ENCODE results near the gene TBC1D8B.

The TBC1D8B gene

DNA sequence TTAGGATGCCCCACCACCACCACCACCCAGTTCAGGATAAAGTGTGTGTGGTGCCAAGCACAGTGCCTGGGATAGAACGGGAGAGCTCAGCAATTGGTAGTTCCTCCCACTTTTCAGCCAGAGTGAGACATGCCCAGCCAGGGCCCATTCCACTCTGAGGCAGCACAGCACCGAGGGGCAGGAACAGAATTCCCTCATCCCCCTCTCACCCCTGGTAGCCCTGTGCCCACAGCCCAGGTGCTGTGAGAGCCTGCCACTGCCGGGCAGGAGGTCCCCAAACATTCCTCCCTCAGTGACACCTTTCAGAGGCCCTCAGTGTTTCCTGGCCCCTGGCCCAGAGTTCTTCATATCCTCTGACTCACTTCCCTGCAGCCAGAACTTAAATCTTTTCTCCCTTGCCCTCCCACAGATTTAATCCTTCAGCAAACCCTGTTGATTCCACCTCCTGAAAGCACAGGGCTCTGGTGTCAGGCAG lies 92.5 kb downstream of the TBC1D8B start:
- DNase-seq (ENCODE audit: insufficient read length, low spot score), result peak; percentile 5
- no peak for FAIRE-seq

DNA sequence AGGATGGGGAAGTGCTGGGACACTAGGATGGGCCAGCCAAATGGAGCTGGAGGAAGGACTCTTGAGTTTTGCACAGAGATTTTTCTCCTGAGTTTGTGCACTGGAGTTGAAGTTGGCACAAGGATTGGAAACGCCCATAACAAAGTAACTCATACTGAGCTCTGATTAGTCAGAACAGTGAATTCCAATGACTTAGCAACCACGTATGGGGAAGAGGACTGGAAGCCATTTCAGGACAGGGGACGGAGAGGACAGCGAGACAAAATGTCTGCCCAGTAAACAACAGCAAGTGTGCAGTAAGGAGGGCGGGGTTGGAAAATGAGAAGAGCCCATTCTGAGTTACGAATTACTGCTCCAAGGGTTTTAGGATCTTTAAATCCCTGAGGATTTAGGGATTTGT lies 94.8 kb downstream of the TBC1D8B start:
- no peak for FAIRE-seq
- DNase-seq (ENCODE audit: insufficient read length, low spot score), result no peak

DNA sequence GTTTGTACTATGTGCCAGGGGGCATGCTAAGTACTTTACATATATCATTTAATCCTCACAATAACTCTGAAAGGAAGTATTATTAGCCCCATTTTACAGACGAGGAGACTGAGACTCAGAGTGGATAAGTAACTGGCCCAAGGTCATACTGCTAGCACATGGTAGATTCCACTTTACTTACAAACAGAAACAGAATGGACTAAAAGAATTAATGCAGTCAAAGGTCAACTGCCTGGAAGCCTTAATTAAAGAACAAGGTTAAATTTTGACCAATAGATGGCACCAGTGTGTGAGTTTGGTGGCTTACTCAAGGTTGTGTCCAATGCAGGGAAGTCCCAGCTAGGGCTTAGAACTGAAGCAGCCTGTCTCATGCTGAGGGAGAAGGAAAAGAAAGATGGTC lies 96.0 kb downstream of the TBC1D8B start:
- FAIRE-seq (no peak), DNase-seq (ENCODE audit: insufficient read length, low spot score) (peak; percentile 10)

DNA sequence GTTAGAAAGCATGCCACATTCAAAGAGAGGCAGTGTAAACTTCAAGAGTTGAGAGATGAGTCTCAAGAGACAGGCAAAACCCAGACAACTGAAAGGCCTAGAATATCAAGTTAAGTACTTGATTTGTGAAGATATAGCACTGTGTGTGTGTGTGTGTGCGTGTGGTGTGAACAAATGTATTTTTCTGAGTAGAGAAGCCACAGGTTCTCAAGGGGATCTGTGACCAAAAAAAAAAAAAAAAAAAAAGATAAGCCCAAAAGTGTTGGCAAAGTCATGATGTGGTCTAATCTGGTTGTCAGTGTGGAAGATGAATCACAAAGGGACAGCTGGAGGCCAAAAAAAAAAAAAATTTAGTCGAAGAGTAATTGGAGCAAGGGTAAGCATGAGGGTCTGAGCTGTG lies 96.8 kb downstream of the TBC1D8B start:
- FAIRE-seq, result no peak
- DNase-seq (ENCODE audit: insufficient read length, low spot score), result no peak

DNA sequence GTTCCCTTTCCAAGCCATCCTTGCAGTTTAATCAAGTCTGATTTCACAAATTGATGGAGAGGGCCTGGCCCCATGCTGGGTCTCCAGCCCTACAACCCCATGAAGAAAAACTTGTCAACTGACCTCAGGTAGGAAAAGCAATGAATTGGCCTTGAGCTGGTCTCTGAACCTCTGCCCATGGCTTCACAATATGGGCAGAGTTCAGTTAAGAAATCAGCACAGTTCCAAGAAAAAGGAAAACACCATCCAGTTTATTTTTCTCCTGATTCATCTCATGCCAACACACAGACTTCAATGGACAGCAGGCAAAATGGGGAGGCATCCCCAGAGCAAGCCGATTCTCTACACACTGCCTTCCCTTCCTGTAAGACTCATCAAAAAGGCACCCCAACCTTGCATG lies 97.4 kb downstream of the TBC1D8B start:
- DNase-seq (ENCODE audit: insufficient read length, low spot score), result no peak
- no peak for FAIRE-seq

DNA sequence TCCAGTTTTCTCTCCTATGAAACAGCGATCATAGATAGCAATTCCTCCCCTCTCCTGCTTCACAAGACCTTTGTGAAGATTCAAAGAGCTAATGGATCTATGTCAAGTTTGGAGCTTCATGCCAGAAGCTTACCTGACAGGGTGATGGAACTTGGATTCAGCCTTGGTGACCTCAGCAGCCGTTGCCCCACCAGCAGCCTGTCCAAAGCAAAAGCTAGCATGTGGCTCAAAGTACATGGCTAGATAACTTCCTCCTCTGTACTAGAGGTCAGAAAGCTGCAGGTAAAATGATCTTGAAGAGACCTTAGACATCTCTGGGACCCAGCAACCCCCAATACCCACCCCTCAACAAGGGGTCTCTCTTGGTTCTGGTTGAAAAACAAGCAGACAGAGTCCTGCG lies 98.9 kb downstream of the TBC1D8B start:
- no peak for DNase-seq (ENCODE audit: insufficient read length, low spot score)
- FAIRE-seq, result no peak

DNA sequence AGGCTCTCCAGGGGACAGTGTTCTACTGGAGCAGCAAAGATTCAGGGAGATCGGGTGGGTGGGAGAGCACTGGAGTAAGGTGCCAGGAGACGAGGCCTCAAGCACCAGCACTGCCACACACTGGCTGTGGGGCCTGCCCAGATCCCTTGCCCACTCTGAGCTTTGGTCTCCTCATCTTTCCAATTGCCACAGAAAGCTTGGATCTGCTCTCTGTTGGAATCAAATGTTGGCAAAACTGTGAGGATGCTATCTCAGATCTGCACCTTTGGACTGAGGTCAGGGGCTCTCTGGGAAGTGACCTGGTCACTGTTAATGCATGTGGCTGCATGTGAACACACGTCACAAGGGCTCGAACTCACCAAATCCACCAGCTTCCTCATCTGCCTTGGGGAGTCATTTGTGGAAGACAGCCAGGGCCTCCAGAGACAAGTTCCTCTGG lies 99.3 kb downstream of the TBC1D8B start:
- FAIRE-seq, result no peak

DNA sequence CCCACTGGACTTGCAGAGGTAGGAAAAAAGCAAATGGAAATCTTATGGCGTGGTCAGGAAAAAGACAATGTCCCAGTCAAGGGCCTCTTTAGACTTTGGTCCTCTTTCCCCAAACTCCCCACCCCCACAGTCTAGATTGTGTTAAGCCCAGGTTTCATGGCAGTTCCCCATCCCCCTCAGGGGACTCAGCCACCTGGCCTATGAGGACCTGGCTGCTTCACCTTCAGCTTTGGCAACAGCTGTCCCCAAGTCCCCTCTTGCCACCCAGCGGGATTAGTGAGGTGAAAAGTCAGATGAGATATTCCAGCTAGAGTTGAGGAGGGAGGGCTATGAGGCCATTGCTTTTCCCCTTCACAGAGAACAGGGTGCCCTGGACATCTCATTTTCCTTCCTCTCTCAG lies 100.2 kb downstream of the TBC1D8B start:
- FAIRE-seq (no peak), DNase-seq (ENCODE audit: insufficient read length, low spot score) (no peak)

More for the DNA sequence above, 99.3 kb downstream of the TBC1D8B start:
- no peak for DNase-seq (ENCODE audit: insufficient read length, low spot score)

DNA sequence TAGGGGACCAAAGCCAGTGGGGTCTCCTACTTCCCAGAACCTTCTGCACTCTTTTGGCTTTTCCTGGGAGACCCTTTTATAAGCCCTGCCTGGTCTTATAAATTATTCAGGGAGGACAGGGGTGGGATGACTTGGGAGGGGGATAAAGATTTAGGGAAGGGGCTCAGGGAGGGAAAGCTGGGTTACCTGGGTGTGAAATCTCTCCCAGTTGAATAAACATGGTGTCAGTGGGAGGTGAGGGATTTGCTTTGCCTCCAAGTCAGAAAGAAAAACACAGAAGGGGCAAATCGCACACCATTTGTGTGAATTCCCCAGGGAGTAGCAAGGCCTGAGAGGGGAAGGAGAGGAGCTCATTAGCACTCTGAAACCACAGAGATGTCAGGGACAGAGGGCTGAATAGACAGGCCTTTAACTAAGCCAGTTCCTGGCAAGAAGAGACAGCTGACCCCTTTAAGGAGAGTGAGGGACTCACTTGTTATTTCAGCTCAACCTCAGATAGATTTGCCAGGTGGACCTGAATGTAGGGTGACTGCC lies 100.9 kb downstream of the TBC1D8B start, which contains the start of gene RIPPLY1:
Gene RIPPLY1, minus strand, starts transcription at position 51 of the 534 bp plus-strand sequence. CDS start 54 bp downstream, outside the sequence.
- no peak for FAIRE-seq
- DNase-seq (ENCODE audit: insufficient read length, low spot score), result no peak

DNA sequence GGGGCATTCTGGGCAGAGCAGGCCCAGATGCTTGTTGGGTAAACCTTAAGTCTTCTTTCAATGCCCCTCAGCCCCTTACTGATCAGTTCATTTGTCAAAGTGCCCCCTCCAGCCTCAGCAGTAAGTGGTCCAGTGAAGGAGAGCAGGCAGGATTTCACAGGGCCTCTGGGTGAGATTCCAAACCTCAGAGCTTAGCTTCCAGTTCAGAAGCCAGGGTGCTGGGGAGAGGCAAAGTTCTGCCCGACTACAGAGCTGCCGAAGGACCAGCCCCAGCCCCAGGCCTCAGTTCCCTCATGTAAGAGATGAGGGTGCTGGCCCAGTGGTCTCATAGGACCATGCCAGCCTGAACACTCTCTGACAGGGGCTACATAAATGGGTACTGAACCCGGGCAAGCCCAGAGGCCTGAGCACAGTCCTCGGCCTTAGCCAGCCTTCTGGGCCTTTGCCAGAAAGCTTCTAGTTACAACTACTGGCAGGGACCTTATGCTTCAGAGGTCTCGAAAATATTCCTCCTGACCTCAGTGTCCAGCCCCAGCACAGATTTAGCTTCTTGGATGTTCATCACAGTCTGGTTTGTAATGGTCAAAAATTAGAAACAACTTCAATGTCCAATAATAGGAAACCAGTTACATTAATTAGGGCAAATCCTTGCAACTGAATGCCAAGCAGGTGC lies 101.5 kb downstream of the TBC1D8B start:
- DNase-seq (ENCODE audit: insufficient read length, low spot score), result no peak
- FAIRE-seq, result no peak

DNA sequence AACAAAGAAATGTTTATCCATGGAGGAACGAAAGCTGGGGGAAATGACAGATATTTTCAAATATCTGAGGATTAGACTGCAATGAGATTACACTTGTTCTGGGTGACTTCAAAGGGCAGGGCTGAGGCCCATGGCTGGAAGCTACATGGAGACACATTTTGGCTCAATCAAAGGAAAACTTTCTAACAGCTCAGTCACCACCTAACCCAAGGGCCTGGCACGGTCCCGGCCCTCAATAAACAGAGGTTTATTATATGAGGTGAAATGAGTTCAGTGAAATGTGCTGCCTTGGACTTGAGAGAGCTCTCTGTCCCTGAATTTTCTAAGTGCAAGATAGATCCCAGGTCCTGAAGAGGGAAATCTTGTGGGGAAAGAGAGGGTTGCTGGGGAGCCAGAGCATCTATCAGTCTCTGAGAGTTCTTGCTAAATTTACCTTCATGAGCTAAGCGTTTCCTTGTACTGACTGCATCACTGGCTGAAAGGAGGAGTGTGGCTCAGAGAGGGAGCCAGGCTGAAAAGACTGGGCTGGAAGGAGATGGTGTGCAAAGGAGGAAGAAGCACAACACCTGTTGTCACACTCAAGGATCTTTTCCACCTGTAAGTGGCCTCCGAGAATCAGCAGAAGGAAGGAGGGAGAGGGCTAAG lies 102.7 kb downstream of the TBC1D8B start:
- DNase-seq (ENCODE audit: insufficient read length, low spot score), result no peak
- no peak for FAIRE-seq

DNA sequence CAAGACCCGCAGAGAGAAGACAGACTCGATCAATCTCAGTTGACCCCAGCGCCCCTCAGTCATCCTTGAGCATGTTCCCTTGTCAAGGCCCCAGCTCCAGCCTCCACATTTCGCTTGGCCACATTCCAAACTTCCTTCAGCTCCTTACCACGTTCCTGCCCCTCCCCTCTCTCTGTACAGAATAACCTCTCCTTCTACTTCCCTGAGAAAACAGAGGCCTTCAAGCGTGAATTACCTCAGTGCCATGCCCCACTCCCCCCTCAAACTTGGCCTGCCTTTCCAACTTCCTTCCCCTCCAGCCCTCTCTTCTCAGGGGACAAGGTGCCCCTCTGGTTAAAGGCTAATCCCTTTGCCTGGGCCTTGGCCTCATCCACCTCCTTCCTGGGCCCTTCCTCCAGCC lies 103.9 kb downstream of the TBC1D8B start:
- DNase-seq (ENCODE audit: insufficient read length, low spot score) (no peak), FAIRE-seq (no peak)

DNA sequence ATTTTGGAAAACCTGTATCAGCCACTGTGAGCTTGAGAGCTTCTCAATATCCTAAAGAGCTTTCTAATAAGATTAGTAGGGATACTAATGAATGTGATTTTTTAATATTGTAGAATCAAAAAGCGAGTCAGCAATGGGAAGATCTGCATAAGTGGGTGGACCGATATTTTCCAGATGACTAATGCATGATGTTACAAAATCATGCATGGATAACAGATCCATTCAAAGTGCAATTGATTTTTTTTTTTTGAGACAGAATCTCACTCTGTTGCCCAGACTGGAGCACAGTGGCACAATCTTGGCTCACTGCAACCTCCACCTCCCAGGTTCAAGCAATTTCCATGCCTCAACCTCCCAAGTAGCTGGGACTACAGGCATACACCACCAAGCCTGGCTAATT lies 110.4 kb downstream of the TBC1D8B start:
- DNase-seq (ENCODE audit: insufficient read length, low spot score), result no peak
- no peak for FAIRE-seq

DNA sequence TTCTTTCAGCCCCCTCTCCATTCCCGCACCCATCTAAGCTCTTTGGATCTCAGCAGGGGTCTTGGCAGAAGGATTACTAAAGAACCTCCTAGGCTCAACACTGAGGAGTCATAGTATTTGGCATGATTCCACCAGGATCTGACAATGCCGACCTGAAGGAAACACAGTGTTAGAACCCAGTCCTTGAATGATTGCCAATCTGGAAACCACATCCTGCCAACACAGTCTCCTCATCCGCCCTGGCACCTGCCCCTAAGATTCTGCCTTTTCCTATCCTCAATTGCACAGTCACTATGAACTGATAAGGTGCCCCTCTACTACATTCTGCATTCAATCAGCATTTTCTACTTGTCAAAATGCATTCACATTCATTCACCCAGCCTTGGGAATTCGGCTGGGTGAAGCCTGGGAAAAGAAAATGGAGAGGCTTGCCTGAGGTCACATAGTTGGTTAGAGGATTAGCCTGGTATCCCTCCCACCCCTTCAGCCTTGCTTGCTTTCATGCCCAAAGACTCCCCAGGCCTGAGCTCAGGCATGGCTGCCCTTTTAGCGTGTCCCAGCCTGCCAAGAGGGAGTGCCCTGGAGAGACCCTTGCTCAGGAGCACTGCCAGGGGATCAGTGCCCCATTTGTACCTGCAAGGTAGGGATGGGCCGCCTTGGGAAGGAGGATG lies 115.5 kb downstream of the TBC1D8B start:
- peak; percentile 7 for DNase-seq (ENCODE audit: insufficient read length, low spot score)
- no peak for FAIRE-seq

DNA sequence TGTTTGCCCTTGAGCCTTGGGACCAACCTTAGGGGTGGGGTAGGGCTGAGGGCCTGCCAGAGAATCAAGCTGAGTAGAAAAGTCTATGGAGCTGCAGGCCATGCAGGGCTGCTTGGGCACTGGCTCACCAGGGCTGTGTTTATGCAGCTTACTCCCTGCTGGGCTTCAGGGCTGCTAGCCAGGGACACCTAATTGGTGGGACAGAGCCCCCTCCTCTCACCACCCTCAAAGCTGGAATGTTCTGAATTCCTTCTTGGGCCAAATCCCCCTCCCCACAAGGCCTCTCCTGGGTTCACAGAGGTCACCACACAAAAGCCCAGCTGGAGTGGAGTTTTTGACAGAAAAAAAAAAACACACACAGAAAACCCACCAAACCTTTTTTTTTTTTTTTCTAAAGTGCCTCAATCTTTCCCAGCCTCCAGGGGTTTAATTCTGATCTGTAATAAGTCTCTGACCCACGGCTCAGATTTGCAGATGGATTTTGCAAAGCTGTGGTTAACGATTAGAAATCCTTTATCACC lies 117.5 kb downstream of the TBC1D8B start, which contains the start of gene CLDN2:
Gene CLDN2, plus strand, starts transcription at position 471 of the 521 bp plus-strand sequence. CDS start 7,827 bp downstream, outside the sequence.
- FAIRE-seq (no peak), DNase-seq (ENCODE audit: insufficient read length, low spot score) (no peak)

DNA sequence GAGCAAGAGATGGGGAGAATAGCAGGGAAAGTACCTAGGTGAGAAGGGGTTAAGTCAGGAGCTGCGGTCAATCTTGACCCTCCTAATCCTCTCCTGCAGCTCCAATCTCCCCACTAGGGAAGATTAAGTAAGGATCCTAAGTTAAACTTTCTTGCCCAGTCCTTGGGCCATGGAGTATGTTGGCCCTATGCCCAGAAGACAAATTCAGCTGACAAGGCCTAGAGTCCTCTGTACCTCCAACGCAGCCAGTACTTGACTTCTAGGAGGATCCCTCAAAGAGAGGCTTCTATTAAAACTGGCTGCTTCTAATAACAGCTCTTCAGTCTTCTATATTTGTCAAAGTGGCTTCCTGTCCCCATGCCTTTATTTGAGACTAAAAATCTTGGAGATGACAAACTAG lies 119.2 kb downstream of the TBC1D8B start:
- no peak for FAIRE-seq
- DNase-seq (ENCODE audit: insufficient read length, low spot score), result no peak

All from HTR-8/SVneo (cell line).